GM06990 (cell line): ENCODE data around the gene ST3GAL2.

Experiments used
- DNase-seq: peaks from one replicate; pipeline ENCODE4 v3.0.0-alpha.2; 2011; ENCODE audit not compliant: insufficient read length; ENCODE audit errors: extremely low read depth
- H3K27me3 ChIP-seq: replicated peaks from 2 replicates; pipeline ENCODE4 v1.6.0; 2011; ENCODE audit warnings: low read length; ENCODE audit not compliant: control insufficient read depth, insufficient read depth
- H3K36me3 ChIP-seq: 2 replicates; pipeline ENCODE4 v1.5.1; 2011; ENCODE audit warnings: low read length; ENCODE audit not compliant: control insufficient read depth, insufficient read depth
- H3K4me3 ChIP-seq: replicated peaks from 2 replicates; pipeline ENCODE4 v1.5.1; 2011; ENCODE audit warnings: low read depth, mild to moderate bottlenecking, control low read depth, low read length
- TF ChIP-seq, protein P1 (sequence below): IDR thresholded peaks from 2 replicates; pipeline ENCODE4 v1.5.1; 2011; ENCODE audit warnings: low read length, control low read depth, mild to moderate bottlenecking, inconsistent platforms; ENCODE audit not compliant: insufficient read depth, poor library complexity, severe bottlenecking

Gene ST3GAL2

GRCh38 chr16:70437017-70437581 is 1.8 kb downstream of the ST3GAL2 start:
- peak overlapping the region; percentile 93 for H3K4me3 ChIP-seq
- H3K36me3 ChIP-seq = peaks cover 1% of the 10 kb centered on the region
- DNase-seq = no peak
- TF ChIP-seq, protein P1, sequence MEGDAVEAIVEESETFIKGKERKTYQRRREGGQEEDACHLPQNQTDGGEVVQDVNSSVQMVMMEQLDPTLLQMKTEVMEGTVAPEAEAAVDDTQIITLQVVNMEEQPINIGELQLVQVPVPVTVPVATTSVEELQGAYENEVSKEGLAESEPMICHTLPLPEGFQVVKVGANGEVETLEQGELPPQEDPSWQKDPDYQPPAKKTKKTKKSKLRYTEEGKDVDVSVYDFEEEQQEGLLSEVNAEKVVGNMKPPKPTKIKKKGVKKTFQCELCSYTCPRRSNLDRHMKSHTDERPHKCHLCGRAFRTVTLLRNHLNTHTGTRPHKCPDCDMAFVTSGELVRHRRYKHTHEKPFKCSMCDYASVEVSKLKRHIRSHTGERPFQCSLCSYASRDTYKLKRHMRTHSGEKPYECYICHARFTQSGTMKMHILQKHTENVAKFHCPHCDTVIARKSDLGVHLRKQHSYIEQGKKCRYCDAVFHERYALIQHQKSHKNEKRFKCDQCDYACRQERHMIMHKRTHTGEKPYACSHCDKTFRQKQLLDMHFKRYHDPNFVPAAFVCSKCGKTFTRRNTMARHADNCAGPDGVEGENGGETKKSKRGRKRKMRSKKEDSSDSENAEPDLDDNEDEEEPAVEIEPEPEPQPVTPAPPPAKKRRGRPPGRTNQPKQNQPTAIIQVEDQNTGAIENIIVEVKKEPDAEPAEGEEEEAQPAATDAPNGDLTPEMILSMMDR = no peak
- H3K27me3 ChIP-seq = no peaks in the 10 kb centered on the region

DNA sequence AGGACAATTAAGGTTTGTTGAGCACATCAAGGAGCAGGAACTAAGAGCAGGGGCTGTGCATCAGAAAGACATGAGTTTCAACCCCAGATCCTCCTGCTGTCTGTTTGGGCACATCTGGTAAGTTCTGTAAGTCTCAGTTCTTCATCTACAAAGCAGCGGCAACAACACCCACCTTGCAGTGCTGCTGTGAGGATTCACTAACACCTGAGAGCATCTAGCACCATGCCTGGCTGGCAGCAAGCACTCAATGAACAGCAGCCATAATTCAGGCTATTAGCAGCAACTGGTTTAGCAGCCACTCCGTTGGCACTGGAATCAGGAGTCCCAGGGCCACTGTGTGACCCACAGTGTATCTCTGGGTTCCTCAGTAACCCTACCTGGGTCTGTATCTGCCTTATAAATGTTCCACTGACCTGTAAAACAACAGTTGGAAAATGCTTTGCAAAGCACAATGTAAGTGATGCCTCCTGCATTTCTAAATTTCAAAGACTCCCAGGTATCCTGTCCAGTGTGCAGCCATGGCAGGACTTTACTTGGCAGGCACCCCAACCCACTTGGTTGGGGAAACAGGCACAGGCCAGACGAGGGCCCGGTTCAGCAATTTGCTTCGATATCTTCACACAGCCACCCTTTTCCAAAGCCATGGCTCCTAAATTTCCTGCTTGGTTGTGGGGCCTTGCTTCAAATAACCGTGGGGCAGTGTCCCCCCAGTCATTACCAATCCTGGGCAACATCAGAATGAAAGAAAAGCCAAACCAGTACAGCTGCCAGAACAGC is 4.2 kb downstream of the ST3GAL2 start:
- no peaks in the 10 kb centered on the region for H3K27me3 ChIP-seq

GRCh38 chr16:70433458-70434103 is 5.3 kb downstream of the ST3GAL2 start:
- Histone ChIP-seq H3K27me3 (no peaks in the 10 kb centered on the region), H3K4me3 (peak overlapping the region; percentile 39)
- DNase-seq = no peak

More for the DNA sequence above, 4.2 kb downstream of the ST3GAL2 start:
- TF ChIP-seq, protein P1 = no peak
- Histone ChIP-seq H3K36me3 (peaks cover 1% of the 10 kb centered on the region), H3K4me3 (no peak overlapping the region)
- no peak for DNase-seq

DNA sequence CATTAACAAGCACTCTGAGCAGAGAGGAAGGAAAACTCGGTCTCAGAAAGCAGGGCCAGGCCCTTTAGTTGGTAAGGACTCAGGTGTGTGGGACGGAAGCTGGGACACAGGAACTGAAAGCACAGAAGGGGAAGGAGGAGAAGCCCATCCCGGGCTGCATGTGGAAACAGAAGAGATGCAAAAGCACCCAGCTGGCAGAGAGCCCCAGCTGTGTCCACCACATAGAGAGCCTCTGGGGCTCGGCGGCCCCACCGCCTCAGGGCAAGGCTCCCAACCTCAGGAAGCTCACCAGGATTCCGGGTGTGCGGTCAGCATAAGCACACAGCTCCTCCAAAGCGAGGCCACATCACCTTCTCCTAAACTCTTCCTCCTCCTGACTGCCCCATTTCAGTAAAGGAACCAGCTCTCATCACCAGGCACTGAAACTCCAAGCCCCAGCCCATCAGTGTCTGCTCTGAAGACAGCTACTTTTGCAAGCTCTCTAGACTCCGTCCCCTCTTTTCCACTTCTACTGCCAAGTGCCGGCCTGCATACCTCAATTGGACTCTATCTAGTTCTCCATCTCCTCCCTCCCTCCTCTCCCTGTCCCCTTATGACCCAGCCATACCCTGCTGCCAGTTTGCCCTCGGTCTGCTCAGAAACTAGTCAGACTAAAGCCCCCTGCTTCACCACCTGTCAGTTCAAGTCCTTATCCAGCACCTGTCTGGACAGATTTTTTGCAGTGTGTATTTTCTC is 6.0 kb downstream of the ST3GAL2 start:
- H3K36me3 ChIP-seq = peaks cover 1% of the 10 kb centered on the region
- H3K27me3 ChIP-seq = no peaks in the 10 kb centered on the region
- peak overlapping the region; percentile 39 for H3K4me3 ChIP-seq
- peak; percentile 60 for DNase-seq
- TF ChIP-seq, protein P1 = no peak

More at GRCh38 chr16:70433458-70434103, 5.3 kb downstream of the ST3GAL2 start:
- TF ChIP-seq, protein P1 = no peak
- peaks cover 1% of the 10 kb centered on the region for H3K36me3 ChIP-seq

DNA sequence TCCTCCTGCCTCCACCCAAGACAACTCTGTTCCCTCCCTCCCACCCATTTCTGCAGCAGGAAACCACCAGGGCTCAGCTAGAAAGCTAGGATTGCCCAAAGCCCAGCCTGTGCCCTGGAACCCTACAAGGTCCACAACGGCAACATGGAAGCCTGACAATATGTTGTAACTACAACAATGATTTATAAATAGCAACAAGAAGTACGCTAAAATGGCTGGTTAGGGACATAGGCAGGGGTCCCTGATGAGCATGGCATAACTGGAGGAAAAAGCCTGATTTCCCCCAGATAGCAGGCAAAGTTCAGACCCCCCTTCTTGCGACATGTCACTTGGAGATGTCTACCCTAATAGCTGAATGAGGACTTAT is 6.6 kb downstream of the ST3GAL2 start:
- no peaks in the 10 kb centered on the region for H3K27me3 ChIP-seq
- DNase-seq = no peak
- peaks cover 1% of the 10 kb centered on the region for H3K36me3 ChIP-seq
- TF ChIP-seq, protein P1 = no peak
- H3K4me3 ChIP-seq = peak overlapping the region; percentile 39
